ENCODE measurements around the gene ERF.

ERF gene

GRCh38 chr19:42281827-42282762, 27.2 kb upstream of the ERF start:
- H3K4ac ChIP-seq (ENCODE audit: low read length): peak overlapping the region; percentile 99
- peak overlapping the region; percentile 60 for H2AFZ ChIP-seq (ENCODE audit: low read length)
- H4K8ac ChIP-seq (ENCODE audit: low read depth, low read length): peak overlapping the region; percentile 75
- H3K4me3 ChIP-seq (ENCODE audit: low read length in 2 of 2): peak overlapping the region in 1 of 2 donors; percentile 71
- H2BK12ac ChIP-seq (ENCODE audit: low read length): peak overlapping the region; percentile 92
- peaks cover 30% of the 10 kb centered on the region for H3K79me1 ChIP-seq (ENCODE audit: low read depth, low read length)
- no peak overlapping the region for H4K91ac ChIP-seq (ENCODE audit: low read depth, low read length, poor library complexity)
- H2AK5ac ChIP-seq (ENCODE audit: low read depth, low read length): peak overlapping the region; percentile 97
- WGBS, 2 donors (ENCODE audit: extremely low coverage in 2 of 2, insufficient read length in 2 of 2, insufficient replicate concordance in 1 of 2): no CpG with 5 or more reads among the region's 7 CpGs
- peak overlapping the region; percentile 90 for H3K14ac ChIP-seq (ENCODE audit: low read length)
- peak overlapping the region; percentile 47 for H2BK15ac ChIP-seq (ENCODE audit: low read length)
- peak overlapping the region; percentile 20 for H2BK5ac ChIP-seq (ENCODE audit: low read length)
- DNase-seq (ENCODE audit: low spot score): peak; percentile 39
- H3K9ac ChIP-seq (ENCODE audit: low read depth, low read length, poor library complexity): peak overlapping the region; percentile 38
- H3K23ac ChIP-seq (ENCODE audit: low read depth, low read length, poor library complexity): no peak overlapping the region
- H3K9me3 ChIP-seq (replicated peaks in 1 of 2; ENCODE audit: control insufficient read depth in 2 of 2, insufficient read depth in 1 of 2, low read depth in 1 of 2, low read length in 2 of 2): peaks cover 0 to 2% of the 10 kb centered on the region in 2 donors
- peaks cover 0 to 2% (median 0%) of the 10 kb centered on the region in 3 experiments for H3K27me3 ChIP-seq (ENCODE audit: control insufficient read depth in 3 of 3, insufficient read depth in 3 of 3, low read depth in 1 of 3, low read length in 3 of 3)
- H2BK120ac ChIP-seq (ENCODE audit: low read depth, low read length): peak overlapping the region; percentile 12
- peaks cover 9 to 17% of the 10 kb centered on the region in 2 donors for H3K36me3 ChIP-seq (replicated peaks in 1 of 2; ENCODE audit: control insufficient read depth in 2 of 2, insufficient read depth in 2 of 2, low read length in 2 of 2)
- H3K4me2 ChIP-seq (ENCODE audit: insufficient read depth, low read length, poor library complexity, severe bottlenecking): peak overlapping the region; percentile 95
- peak overlapping the region; percentile 80 for H3K27ac ChIP-seq (replicated peaks; ENCODE audit: low read length)
- H3K18ac ChIP-seq (ENCODE audit: low read length): peak overlapping the region; percentile 97
- H3K4me1 ChIP-seq (ENCODE audit: control insufficient read depth in 2 of 2, insufficient read depth in 1 of 2, low read depth in 1 of 2, low read length in 2 of 2): peaks cover 42% of the 10 kb centered on the region in 2 donors

DNA sequence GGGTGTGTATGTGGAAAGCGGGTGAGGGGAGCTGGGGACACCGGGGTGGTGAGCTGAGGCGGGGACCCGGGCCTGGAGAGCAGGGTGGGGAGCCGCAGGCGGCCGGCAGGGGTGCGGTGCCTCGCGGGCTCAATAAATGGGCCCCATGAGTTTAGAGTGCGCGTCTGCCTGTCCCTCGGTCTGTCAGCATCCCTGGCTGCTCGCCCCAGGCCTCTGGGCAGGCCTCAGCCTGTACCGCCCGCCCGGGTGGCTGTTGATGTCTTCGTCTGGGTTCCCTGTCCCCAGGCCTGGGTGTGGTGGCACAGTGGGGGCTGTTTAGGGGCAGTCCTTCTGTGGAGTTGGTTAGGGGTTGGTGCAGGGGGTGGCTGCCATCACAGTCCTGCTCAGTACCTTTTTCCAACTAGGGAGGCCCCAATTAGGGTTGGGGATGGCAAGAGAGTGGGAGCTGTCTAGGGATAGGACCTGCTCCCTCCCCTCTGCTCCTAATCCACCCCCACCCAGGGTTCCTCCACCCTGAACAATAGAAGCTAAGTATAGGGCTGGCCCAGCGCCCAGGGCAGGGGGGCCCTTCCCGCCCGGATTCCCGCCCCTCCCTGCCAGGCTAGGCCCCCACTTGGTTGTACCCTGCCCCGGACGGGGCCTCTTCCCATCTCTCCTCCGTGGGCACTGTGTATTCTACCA, 26.4 kb upstream of the ERF start:
- DNase-seq (ENCODE audit: low spot score): peak; percentile 31
- H2BK12ac ChIP-seq (ENCODE audit: low read length): peak overlapping the region; percentile 92
- H3K27ac ChIP-seq (replicated peaks; ENCODE audit: low read length): peak overlapping the region; percentile 80
- H3K4me3 ChIP-seq (ENCODE audit: low read length in 2 of 2): peak overlapping the region; percentile 68 to 71
- WGBS, 2 donors (ENCODE audit: extremely low coverage in 2 of 2, insufficient read length in 2 of 2, insufficient replicate concordance in 1 of 2): no CpG with 5 or more reads among the region's 25 CpGs
- peaks cover 0 to 2% of the 10 kb centered on the region in 2 donors for H3K9me3 ChIP-seq (replicated peaks in 1 of 2; ENCODE audit: control insufficient read depth in 2 of 2, insufficient read depth in 1 of 2, low read depth in 1 of 2, low read length in 2 of 2)
- peak overlapping the region; percentile 12 for H2BK120ac ChIP-seq (ENCODE audit: low read depth, low read length)
- H2AK5ac ChIP-seq (ENCODE audit: low read depth, low read length): peak overlapping the region; percentile 97
- H3K27me3 ChIP-seq (ENCODE audit: control insufficient read depth in 3 of 3, insufficient read depth in 3 of 3, low read depth in 1 of 3, low read length in 3 of 3): peaks cover 0 to 2% (median 0%) of the 10 kb centered on the region in 3 experiments
- H3K4me1 ChIP-seq (ENCODE audit: control insufficient read depth in 2 of 2, insufficient read depth in 1 of 2, low read depth in 1 of 2, low read length in 2 of 2): peaks cover 42% of the 10 kb centered on the region in 2 donors
- peak overlapping the region; percentile 97 for H3K18ac ChIP-seq (ENCODE audit: low read length)
- peak overlapping the region; percentile 82 for H3K9ac ChIP-seq (ENCODE audit: low read depth, low read length, poor library complexity)
- peak overlapping the region; percentile 99 for H3K4ac ChIP-seq (ENCODE audit: low read length)
- H2BK15ac ChIP-seq (ENCODE audit: low read length): peak overlapping the region; percentile 74
- peaks cover 4 to 11% of the 10 kb centered on the region in 2 donors for H3K36me3 ChIP-seq (replicated peaks in 1 of 2; ENCODE audit: control insufficient read depth in 2 of 2, insufficient read depth in 2 of 2, low read length in 2 of 2)
- peak overlapping the region; percentile 87 for H4K91ac ChIP-seq (ENCODE audit: low read depth, low read length, poor library complexity)
- peaks cover 26% of the 10 kb centered on the region for H3K79me1 ChIP-seq (ENCODE audit: low read depth, low read length)
- no peak overlapping the region for H3K23ac ChIP-seq (ENCODE audit: low read depth, low read length, poor library complexity)
- peak overlapping the region; percentile 95 for H3K4me2 ChIP-seq (ENCODE audit: insufficient read depth, low read length, poor library complexity, severe bottlenecking)
- H2AFZ ChIP-seq (ENCODE audit: low read length): peak overlapping the region; percentile 60
- H2BK5ac ChIP-seq (ENCODE audit: low read length): peak overlapping the region; percentile 98
- H3K14ac ChIP-seq (ENCODE audit: low read length): peak overlapping the region; percentile 90
- peak overlapping the region; percentile 75 for H4K8ac ChIP-seq (ENCODE audit: low read depth, low read length)

DNA sequence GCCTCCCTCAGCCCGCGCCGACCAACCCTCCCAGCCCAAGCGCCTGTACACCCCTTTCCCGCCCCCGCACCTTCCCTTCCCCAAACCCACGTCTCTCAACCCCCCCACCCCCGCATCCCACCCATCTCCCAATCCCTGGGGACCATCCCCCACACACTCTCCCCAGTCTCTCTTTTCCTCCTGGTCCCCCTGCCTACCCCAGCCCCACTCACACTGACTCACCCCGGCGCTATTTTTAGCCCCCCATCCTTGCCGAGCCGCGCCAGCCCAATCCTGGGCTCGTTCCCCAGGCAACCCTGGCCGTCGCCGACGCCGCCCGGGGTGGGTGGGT, 25.9 kb upstream of the ERF start:
- Histone ChIP-seq H4K8ac (ENCODE audit: low read depth, low read length) (no peak overlapping the region), H3K4ac (ENCODE audit: low read length) (no peak overlapping the region), H3K9me3 (replicated peaks in 1 of 2; ENCODE audit: control insufficient read depth in 2 of 2, insufficient read depth in 1 of 2, low read depth in 1 of 2, low read length in 2 of 2) (no peaks in the 10 kb centered on the region), H3K14ac (ENCODE audit: low read length) (no peak overlapping the region), H3K4me3 (ENCODE audit: low read length in 2 of 2) (peak overlapping the region; percentile 71 to 91), H3K27me3 (ENCODE audit: control insufficient read depth in 3 of 3, insufficient read depth in 3 of 3, low read depth in 1 of 3, low read length in 3 of 3) (no peaks in the 10 kb centered on the region), H3K9ac (ENCODE audit: low read depth, low read length, poor library complexity) (peak overlapping the region; percentile 89), H3K4me2 (ENCODE audit: insufficient read depth, low read length, poor library complexity, severe bottlenecking) (peak overlapping the region; percentile 95), H2AK5ac (ENCODE audit: low read depth, low read length) (peak overlapping the region; percentile 97), H2BK12ac (ENCODE audit: low read length) (no peak overlapping the region), H3K18ac (ENCODE audit: low read length) (peak overlapping the region; percentile 97), H3K23ac (ENCODE audit: low read depth, low read length, poor library complexity) (no peak overlapping the region), H2BK120ac (ENCODE audit: low read depth, low read length) (peak overlapping the region; percentile 12), H3K27ac (replicated peaks; ENCODE audit: low read length) (peak overlapping the region; percentile 80), H3K4me1 (ENCODE audit: control insufficient read depth in 2 of 2, insufficient read depth in 1 of 2, low read depth in 1 of 2, low read length in 2 of 2) (peaks cover 37 to 39% of the 10 kb centered on the region in 2 donors), H3K79me1 (ENCODE audit: low read depth, low read length) (peaks cover 22% of the 10 kb centered on the region), H3K36me3 (replicated peaks in 1 of 2; ENCODE audit: control insufficient read depth in 2 of 2, insufficient read depth in 2 of 2, low read length in 2 of 2) (peaks cover 0 to 11% of the 10 kb centered on the region in 2 donors), H2BK15ac (ENCODE audit: low read length) (peak overlapping the region; percentile 74), H2BK5ac (ENCODE audit: low read length) (peak overlapping the region; percentile 98), H4K91ac (ENCODE audit: low read depth, low read length, poor library complexity) (no peak overlapping the region), H2AFZ (ENCODE audit: low read length) (peak overlapping the region; percentile 90)
- DNase-seq (ENCODE audit: low spot score): no peak
- WGBS, 2 donors (ENCODE audit: extremely low coverage in 2 of 2, insufficient read length in 2 of 2, insufficient replicate concordance in 1 of 2): no CpG with 5 or more reads among the region's 20 CpGs

All from neuronal stem cell (in vitro differentiated cells).